ENCODE results near the gene KASH5. TPM values are rescaled to one million over a fixed set of nuclear protein-coding genes. Genes with fewer than 3 reads are reported as not detected.

KASH5 gene
- total and polyA plus RNA-seq, 3 donors from 2014 or later, result 72.8 to 121 (median 102) TPM

GRCh38 chr19:49340865-49341718, 47.0 kb upstream of the KASH5 start:
- no peak for DNase-seq
- WGBS, 2 donors, result 92 to 93% methylated on average over 5 to 11 of the region's 11 CpGs
- Histone ChIP-seq H3K36me3 (ENCODE audit: low read depth, missing control alignments) (no peaks in the 10 kb centered on the region), H3K9me3 (no peaks in the 10 kb centered on the region), H3K4me1 (peaks cover 8% of the 10 kb centered on the region), H3K27ac (peak overlapping the region in 1 of 2 donors; percentile 73), H3K27me3 (no peaks in the 10 kb centered on the region), H3K4me3 (no peak overlapping the region)
- intact Hi-C loops (cut with DNase I; ENCODE audit: low total_unique reads), result no loop called here
- no peak for TF ChIP-seq POLR2A (IDR thresholded peaks at IDR 0.05)
- no peak for TF ChIP-seq CTCF (IDR thresholded peaks at IDR 0.05)

GRCh38 chr19:49342291-49342721, 45.7 kb upstream of the KASH5 start:
- no peaks in the 10 kb centered on the region for H3K9me3 ChIP-seq
- DNase-seq, result no peak
- no peak overlapping the region for H3K4me3 ChIP-seq
- no peak for TF ChIP-seq CTCF (IDR thresholded peaks at IDR 0.05)
- TF ChIP-seq POLR2A (IDR thresholded peaks at IDR 0.05), result no peak
- H3K4me1 ChIP-seq, result peaks cover 8% of the 10 kb centered on the region
- WGBS, 2 donors, result 91 to 96% methylated on average over 5 to 11 of the region's 11 CpGs
- no peaks in the 10 kb centered on the region for H3K36me3 ChIP-seq (ENCODE audit: low read depth, missing control alignments)
- H3K27ac ChIP-seq, result no peak overlapping the region
- intact Hi-C loops (cut with DNase I; ENCODE audit: low total_unique reads), result no loop called here
- H3K27me3 ChIP-seq, result no peaks in the 10 kb centered on the region

GRCh38 chr19:49343123-49343522, 44.9 kb upstream of the KASH5 start:
- intact Hi-C loops (cut with DNase I; ENCODE audit: low total_unique reads), result no loop called here
- Histone ChIP-seq H3K27me3 (no peaks in the 10 kb centered on the region), H3K27ac (no peak overlapping the region), H3K4me3 (no peak overlapping the region), H3K4me1 (peaks cover 8% of the 10 kb centered on the region), H3K36me3 (ENCODE audit: low read depth, missing control alignments) (no peaks in the 10 kb centered on the region), H3K9me3 (no peaks in the 10 kb centered on the region)
- DNase-seq, result no peak
- TF ChIP-seq POLR2A (IDR thresholded peaks at IDR 0.05) (no peak), CTCF (IDR thresholded peaks at IDR 0.05) (no peak)
- WGBS, 2 donors, result 94 to 99% methylated on average over 7 of the region's 7 CpGs

- Histone ChIP-seq H3K4me3 (no peak overlapping the region), H3K36me3 (ENCODE audit: low read depth, missing control alignments) (no peaks in the 10 kb centered on the region), H3K27me3 (no peaks in the 10 kb centered on the region), H3K27ac (no peak overlapping the region), H3K4me1 (peaks cover under 1% of the 10 kb centered on the region), H3K9me3 (no peaks in the 10 kb centered on the region)
- WGBS, 2 donors, result 79 to 86% methylated on average over 9 to 11 of the region's 11 CpGs
- no peak for TF ChIP-seq POLR2A (IDR thresholded peaks at IDR 0.05)
- TF ChIP-seq CTCF (IDR thresholded peaks at IDR 0.05), result no peak
- DNase-seq, result no peak
- intact Hi-C loops (cut with DNase I; ENCODE audit: low total_unique reads), result no loop called here
These were observed 43.3 kb upstream of the KASH5 start for GRCh38 chr19:49344505-49345423.

All from testis (tissue), 3 donors.